PFSK-1 (cell line): Measurements from ENCODE around the gene AFAP1L2.

Experiments used
- SIN3A ChIP-seq: IDR thresholded peaks from 2 replicates; pipeline ENCODE4 v1.6.1; 2012; ENCODE audit warnings: mild to moderate bottlenecking, low read length, moderate library complexity, borderline replicate concordance; ENCODE audit not compliant: insufficient read depth
- TAF1 ChIP-seq: IDR thresholded peaks from 2 replicates; pipeline ENCODE4 v1.6.1; 2012; ENCODE audit warnings: low read length, control low read depth, borderline replicate concordance; ENCODE audit not compliant: insufficient read depth

- TF ChIP-seq SIN3A: no peak
- no peak for TF ChIP-seq TAF1
Measured at GRCh38 chr10:114347241-114347640, 57.1 kb downstream of the AFAP1L2 start.
